ENCODE data around the gene COX6B1.

Gene COX6B1

DNA sequence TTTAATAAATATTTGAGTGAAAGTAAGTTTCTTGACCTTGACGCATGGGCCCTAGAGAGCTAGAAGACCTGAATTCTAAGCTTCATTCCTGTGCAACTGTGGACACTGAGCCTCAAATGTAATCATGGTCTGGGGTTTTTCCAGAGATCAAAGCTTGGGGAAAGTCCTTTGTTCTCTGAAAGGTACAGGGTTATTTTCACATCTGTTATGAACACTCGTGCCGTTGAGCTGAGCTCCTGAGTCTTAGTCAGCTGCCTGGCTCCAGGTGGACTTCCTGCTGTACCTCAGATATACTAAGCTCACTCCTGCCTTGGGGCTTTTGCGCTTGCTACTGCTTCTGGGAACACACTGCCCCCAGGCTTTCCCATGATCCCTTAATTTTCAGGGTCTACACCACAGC lies 48.7 kb downstream of the COX6B1 start:
- H3K27me3 ChIP-seq (replicated peaks; ENCODE audit: control insufficient read depth, insufficient read depth, low read length) = no peaks in the 10 kb centered on the region
- H3K36me3 ChIP-seq (ENCODE audit: control insufficient read depth, insufficient read depth, low read length, severe bottlenecking) = no peaks in the 10 kb centered on the region
- no peak for DNase-seq (ENCODE audit: low read depth)
- H3K4me3 ChIP-seq (ENCODE audit: low read length) = no peak overlapping the region
- no peak overlapping the region for H3K9ac ChIP-seq (ENCODE audit: low read length)
- no peaks in the 10 kb centered on the region for H3K4me1 ChIP-seq (ENCODE audit: control insufficient read depth, insufficient read depth, low read length)
- no peaks in the 10 kb centered on the region for H3K9me3 ChIP-seq (ENCODE audit: control insufficient read depth, low read length)

DNA sequence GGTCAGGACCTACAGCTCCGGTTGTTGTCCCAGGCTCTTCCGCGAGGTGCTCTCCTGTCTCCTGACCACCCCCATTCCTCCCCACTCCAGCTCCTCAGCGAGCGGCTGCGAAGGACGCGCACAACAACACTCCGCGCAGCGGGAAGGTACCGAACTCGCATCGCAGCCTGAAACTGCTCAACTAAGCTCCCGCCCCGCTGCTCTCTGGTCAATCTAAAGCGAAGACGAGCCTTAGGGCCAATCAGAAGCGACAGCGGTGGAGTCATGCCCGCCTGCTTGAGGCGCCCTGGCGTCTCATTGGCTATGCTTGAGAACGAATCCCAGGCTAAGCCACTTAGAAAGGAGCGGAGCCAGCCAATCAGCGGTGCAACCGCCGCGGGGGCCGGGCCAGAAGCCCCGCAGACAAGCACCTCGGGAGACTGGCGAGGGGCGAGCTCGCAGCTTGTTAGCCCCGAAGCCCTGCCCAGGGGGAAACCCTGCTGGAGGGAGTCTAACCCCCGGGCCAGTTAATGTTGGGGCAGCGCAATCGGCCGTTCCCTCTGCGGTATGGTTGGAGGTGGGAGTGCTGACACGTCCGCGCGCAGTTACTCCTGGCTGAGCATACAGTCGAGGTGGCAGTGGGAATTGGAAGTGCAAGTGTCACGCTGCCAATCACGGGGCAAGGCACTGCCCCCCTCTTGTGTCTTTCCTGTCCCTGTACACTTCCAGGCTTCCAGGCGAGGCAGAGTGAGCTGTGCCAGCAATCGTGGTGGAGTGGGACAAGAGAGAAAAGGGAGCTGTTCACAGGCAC lies 54.3 kb downstream of the COX6B1 start:
- Histone ChIP-seq H3K4me1 (ENCODE audit: control insufficient read depth, insufficient read depth, low read length) (peaks cover 3% of the 10 kb centered on the region), H3K27me3 (replicated peaks; ENCODE audit: control insufficient read depth, insufficient read depth, low read length) (no peaks in the 10 kb centered on the region), H3K4me3 (ENCODE audit: low read length) (peak overlapping the region; percentile 91), H3K9ac (ENCODE audit: low read length) (peak overlapping the region; percentile 75), H3K9me3 (ENCODE audit: control insufficient read depth, low read length) (no peaks in the 10 kb centered on the region), H3K36me3 (ENCODE audit: control insufficient read depth, insufficient read depth, low read length, severe bottlenecking) (no peaks in the 10 kb centered on the region)
- DNase-seq (ENCODE audit: low read depth) = peak; percentile 99

DNA sequence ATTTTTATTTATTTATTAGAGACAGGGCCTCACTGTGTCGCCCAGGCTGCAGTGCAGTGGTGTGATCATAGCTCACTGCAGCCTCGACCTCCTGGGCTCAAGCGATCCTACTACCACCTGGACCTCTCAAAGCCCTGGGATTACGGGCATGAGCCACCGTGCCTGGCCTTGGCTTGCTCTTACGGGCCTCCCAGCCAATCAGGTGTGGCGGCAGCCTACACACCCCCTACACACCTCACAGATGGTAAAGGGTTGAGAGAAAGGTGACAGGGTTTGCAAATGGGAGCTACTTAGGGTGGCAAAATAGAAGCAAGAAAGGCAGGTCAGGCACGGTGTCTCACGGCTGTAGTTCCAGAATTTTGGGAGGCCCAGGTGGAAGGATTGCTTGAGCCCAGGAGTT lies 55.2 kb downstream of the COX6B1 start:
- Histone ChIP-seq H3K27me3 (replicated peaks; ENCODE audit: control insufficient read depth, insufficient read depth, low read length) (no peaks in the 10 kb centered on the region), H3K4me1 (ENCODE audit: control insufficient read depth, insufficient read depth, low read length) (peaks cover 3% of the 10 kb centered on the region), H3K36me3 (ENCODE audit: control insufficient read depth, insufficient read depth, low read length, severe bottlenecking) (no peaks in the 10 kb centered on the region), H3K9ac (ENCODE audit: low read length) (no peak overlapping the region), H3K4me3 (ENCODE audit: low read length) (no peak overlapping the region), H3K9me3 (ENCODE audit: control insufficient read depth, low read length) (no peaks in the 10 kb centered on the region)
- DNase-seq (ENCODE audit: low read depth) = no peak

DNA sequence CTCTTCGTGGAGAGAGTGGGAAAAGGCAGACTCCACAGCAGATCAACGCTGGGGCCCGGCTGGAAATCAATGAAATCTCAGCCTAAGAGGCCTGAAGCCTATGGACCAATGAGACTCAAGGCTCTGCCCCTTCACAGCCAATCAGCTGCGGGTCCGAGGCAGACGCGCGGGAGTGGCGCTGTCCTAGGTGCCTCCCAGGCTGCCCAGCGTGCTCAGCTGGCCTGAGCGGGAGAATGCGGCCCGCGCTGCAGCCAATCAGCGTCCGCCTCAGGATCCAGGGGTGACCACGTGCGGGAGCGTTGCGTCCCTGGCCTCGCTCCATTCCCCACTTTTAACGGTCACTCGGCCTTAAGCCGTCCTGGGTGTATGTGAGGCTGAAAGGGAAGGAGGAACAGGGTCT lies 56.1 kb downstream of the COX6B1 start, which contains the start of gene ZBTB32:
ZBTB32 (plus strand) TSS at position 341 of the 400 bp plus-strand sequence. CDS start 10,069 bp downstream, outside the sequence.
- DNase-seq (ENCODE audit: low read depth) = peak; percentile 39
- H3K36me3 ChIP-seq (ENCODE audit: control insufficient read depth, insufficient read depth, low read length, severe bottlenecking) = no peaks in the 10 kb centered on the region
- no peak within 1 kb of the TSS for H3K9ac ChIP-seq (ENCODE audit: low read length)
- peaks cover 3% of the 10 kb centered on the region for H3K4me1 ChIP-seq (ENCODE audit: control insufficient read depth, insufficient read depth, low read length)
- no peaks in the 10 kb centered on the region for H3K9me3 ChIP-seq (ENCODE audit: control insufficient read depth, low read length)
- no peaks in the 10 kb centered on the region for H3K27me3 ChIP-seq (replicated peaks; ENCODE audit: control insufficient read depth, insufficient read depth, low read length)
- H3K4me3 ChIP-seq (ENCODE audit: low read length) = no peak within 1 kb of the TSS
